Measurements from ENCODE around the gene APBB2. TPM values are rescaled to one million over a fixed set of nuclear protein-coding genes. Genes with fewer than 3 reads are reported as not detected.

APBB2 gene
- total and polyA plus RNA-seq, 2 experiments from 2014 or later: 35.8 to 74.8 TPM

- Histone ChIP-seq H3K4me3 (no peak overlapping the region), H4K20me1 (replicated peaks; ENCODE audit: insufficient read depth) (no peaks in the 10 kb centered on the region), H3K79me2 (replicated peaks; ENCODE audit: insufficient read depth) (no peaks in the 10 kb centered on the region), H3K27me3 (ENCODE audit: insufficient read depth) (no peaks in the 10 kb centered on the region), H3K27ac (ENCODE audit: low read depth) (no peak overlapping the region), H3F3A (replicated peaks; ENCODE audit: low read depth) (no peaks in the 10 kb centered on the region), H3K36me3 (ENCODE audit: insufficient read depth) (peaks cover 2% of the 10 kb centered on the region), H3K4me1 (ENCODE audit: insufficient read depth) (no peaks in the 10 kb centered on the region), H3K4me2 (no peak overlapping the region), H2AFZ (no peak overlapping the region), H3K9me2 (ENCODE audit: insufficient read depth) (no peaks in the 10 kb centered on the region; the same call in 1 of the 2 replicates)
- Mint-ChIP-seq H3K27ac (no peak overlapping the region), H3K9me3 (no peaks in the 10 kb centered on the region), H3K27me3 (ENCODE audit: insufficient read depth, low read depth, poor library complexity) (peaks cover 8% of the 10 kb centered on the region), H3K4me3 (no peak overlapping the region), H3K36me3 (ENCODE audit: low read depth) (peaks cover 13% of the 10 kb centered on the region), H3K4me1 (no peaks in the 10 kb centered on the region)
- no peak for TF ChIP-seq NANOG (IDR thresholded peaks at IDR 0.05; ENCODE audit: borderline replicate concordance)
- no peak for TF ChIP-seq ETS1 (IDR thresholded peaks at IDR 0.05)
- TF ChIP-seq EZH2 (IDR thresholded peaks at IDR 0.05; ENCODE audit: low read depth, unreplicated experiment): no peak
- no peak for TF ChIP-seq EZH2phosphoT487 (IDR thresholded peaks at IDR 0.05; ENCODE audit: unreplicated experiment)
- TF ChIP-seq REST (IDR thresholded peaks at IDR 0.05; ENCODE audit: unreplicated experiment): no peak
- TF ChIP-seq CREB1 (CRISPR knock-in tag; IDR thresholded peaks at IDR 0.05; ENCODE audit: low read depth): no peak
- no peak for TF ChIP-seq JUNB (IDR thresholded peaks at IDR 0.05; ENCODE audit: unreplicated experiment)
- no peak for TF ChIP-seq ZNF331 (CRISPR knock-in tag; IDR thresholded peaks at IDR 0.05; ENCODE audit: low read depth)
- no peak for TF ChIP-seq STAT1 (IDR thresholded peaks at IDR 0.05; ENCODE audit: unreplicated experiment)
- TF ChIP-seq ZNF462 (CRISPR knock-in tag; IDR thresholded peaks at IDR 0.05): no peak
- TF ChIP-seq POLR2AphosphoS5 (IDR thresholded peaks at IDR 0.05; ENCODE audit: low read depth): no peak
- no peak for TF ChIP-seq CTCF (conservative IDR thresholded peaks at IDR 0.05; ENCODE audit: low read depth in 2 of 2)
- TF ChIP-seq ZNF114 (CRISPR knock-in tag; IDR thresholded peaks at IDR 0.05): no peak
- ATAC-seq (no peak), DNase-seq (ENCODE audit: low spot score) (no peak)
Observed at GRCh38 chr4:40782876-40783275, 431.5 kb downstream of the APBB2 start.
